ENCODE measurements around the gene NEBL. TPM values are rescaled to one million over a fixed set of nuclear protein-coding genes. Genes with fewer than 3 reads are reported as not detected.

Gene NEBL, protein sequence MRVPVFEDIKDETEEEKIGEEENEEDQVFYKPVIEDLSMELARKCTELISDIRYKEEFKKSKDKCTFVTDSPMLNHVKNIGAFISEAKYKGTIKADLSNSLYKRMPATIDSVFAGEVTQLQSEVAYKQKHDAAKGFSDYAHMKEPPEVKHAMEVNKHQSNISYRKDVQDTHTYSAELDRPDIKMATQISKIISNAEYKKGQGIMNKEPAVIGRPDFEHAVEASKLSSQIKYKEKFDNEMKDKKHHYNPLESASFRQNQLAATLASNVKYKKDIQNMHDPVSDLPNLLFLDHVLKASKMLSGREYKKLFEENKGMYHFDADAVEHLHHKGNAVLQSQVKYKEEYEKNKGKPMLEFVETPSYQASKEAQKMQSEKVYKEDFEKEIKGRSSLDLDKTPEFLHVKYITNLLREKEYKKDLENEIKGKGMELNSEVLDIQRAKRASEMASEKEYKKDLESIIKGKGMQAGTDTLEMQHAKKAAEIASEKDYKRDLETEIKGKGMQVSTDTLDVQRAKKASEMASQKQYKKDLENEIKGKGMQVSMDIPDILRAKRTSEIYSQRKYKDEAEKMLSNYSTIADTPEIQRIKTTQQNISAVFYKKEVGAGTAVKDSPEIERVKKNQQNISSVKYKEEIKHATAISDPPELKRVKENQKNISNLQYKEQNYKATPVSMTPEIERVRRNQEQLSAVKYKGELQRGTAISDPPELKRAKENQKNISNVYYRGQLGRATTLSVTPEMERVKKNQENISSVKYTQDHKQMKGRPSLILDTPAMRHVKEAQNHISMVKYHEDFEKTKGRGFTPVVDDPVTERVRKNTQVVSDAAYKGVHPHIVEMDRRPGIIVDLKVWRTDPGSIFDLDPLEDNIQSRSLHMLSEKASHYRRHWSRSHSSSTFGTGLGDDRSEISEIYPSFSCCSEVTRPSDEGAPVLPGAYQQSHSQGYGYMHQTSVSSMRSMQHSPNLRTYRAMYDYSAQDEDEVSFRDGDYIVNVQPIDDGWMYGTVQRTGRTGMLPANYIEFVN
- 62.6 TPM for total RNA-seq

DNA sequence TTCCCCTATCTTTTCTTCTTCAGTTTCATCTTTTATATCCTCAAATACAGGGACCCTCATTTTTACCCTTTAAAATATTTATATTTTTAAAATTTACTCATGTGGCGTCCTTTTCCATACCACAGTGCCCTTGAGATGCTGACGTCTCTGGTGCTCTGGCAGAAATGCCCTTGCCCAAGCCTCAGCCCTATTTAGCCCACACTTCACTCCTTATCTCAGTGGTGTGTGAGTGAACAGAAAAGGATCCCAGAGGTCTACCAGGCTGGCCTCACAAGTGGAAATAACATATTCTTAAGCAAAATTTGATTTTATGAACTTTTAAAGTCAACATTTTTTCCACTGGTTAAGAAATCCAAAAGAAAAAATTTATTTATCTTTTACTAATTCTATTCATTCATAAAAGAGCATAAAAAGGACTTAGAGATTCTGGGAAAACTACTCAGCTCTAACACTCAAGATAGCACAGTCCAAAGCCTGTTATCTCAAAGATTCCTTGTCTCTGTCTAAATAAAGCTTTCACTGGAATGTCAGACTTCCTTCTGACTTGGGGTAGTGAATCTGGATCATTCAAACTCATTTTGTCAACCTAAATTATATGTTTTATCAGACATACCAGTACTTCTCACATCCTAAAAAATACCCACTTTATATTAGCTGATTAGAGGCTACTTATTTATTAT, at the start of gene NEBL:
TSS of gene NEBL (minus strand) at position 166 of the 680 bp plus-strand sequence. CDS start at position 60, 106 bp downstream.

Small RNA genes within 50 kb of the gene (small RNA-seq; reads per million reads assigned to genes)
- gene AL157398.1 (ENCODE audit: low replicate concordance) (not detected), gene MTND1P21 (ENCODE audit: low replicate concordance) (not detected)
